ENCODE data around the gene DMAC1.

Gene DMAC1

DNA sequence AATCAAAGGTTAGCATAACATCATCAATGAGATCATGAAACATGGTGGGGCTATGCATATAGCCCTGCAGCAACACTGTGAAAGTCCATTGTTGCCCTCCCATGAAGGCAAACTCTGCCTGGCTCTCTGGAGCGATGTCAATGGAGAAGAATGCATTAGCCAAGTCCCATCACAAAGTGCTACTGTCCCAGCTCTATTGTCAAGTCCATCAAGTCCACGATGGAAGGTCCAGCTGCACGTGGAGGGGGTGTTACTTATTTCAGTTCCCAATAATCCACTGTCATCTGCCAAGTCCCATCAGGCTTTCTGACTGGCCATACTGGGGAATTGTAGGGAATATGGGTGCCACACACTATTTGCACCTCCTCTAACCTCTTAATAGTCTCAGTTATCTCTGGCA, 10.8 kb downstream of the DMAC1 start:
- H3K27me3 ChIP-seq (ENCODE audit: low read depth, low read length): no peaks in the 10 kb centered on the region
- peaks cover 2% of the 10 kb centered on the region; the same call in 1 of the 2 replicates for H4K20me1 ChIP-seq (ENCODE audit: insufficient read depth, low read length)
- no peak overlapping the region for H3K4me2 ChIP-seq (ENCODE audit: low read length)
- no peak overlapping the region for H3K27ac ChIP-seq (ENCODE audit: low read length)
- TF ChIP-seq EZH2phosphoT487 (IDR thresholded peaks at IDR 0.05; ENCODE audit: low read depth): no peak
- TF ChIP-seq, protein P1, sequence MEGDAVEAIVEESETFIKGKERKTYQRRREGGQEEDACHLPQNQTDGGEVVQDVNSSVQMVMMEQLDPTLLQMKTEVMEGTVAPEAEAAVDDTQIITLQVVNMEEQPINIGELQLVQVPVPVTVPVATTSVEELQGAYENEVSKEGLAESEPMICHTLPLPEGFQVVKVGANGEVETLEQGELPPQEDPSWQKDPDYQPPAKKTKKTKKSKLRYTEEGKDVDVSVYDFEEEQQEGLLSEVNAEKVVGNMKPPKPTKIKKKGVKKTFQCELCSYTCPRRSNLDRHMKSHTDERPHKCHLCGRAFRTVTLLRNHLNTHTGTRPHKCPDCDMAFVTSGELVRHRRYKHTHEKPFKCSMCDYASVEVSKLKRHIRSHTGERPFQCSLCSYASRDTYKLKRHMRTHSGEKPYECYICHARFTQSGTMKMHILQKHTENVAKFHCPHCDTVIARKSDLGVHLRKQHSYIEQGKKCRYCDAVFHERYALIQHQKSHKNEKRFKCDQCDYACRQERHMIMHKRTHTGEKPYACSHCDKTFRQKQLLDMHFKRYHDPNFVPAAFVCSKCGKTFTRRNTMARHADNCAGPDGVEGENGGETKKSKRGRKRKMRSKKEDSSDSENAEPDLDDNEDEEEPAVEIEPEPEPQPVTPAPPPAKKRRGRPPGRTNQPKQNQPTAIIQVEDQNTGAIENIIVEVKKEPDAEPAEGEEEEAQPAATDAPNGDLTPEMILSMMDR (IDR thresholded peaks at IDR 0.05; ENCODE audit: low read depth, low read length): no peak
- H3K9me3 ChIP-seq (ENCODE audit: insufficient read depth, low read length): no peaks in the 10 kb centered on the region
- H3K4me1 ChIP-seq (ENCODE audit: low read length): no peaks in the 10 kb centered on the region
- H3K79me2 ChIP-seq (ENCODE audit: low read length): no peaks in the 10 kb centered on the region
- no peak overlapping the region for H3K9ac ChIP-seq (ENCODE audit: low read length)
- no peak overlapping the region for H3K4me3 ChIP-seq (ENCODE audit: low read length)
- H2AFZ ChIP-seq (ENCODE audit: low read depth, low read length): no peak overlapping the region
- peaks cover 8% of the 10 kb centered on the region for H3K36me3 ChIP-seq (replicated peaks; ENCODE audit: low read depth, low read length)

DNA sequence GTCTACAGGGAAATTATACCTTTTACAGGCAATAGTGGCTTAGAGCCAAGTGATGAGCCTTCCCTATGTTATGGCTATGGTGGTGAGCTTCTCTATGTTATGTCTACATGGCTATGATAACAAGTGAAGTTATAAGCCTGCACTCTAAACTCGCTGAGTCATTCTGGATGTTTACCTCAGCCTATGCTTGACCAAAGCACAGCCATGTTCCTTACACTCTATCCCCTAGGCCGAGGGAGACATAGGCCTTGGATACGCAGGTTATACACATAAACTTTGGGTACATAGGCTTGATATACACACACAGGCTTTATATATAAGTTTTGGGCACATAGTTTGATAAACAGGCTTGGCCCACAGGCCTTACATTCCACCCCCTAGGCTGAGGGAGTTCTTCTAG, 13.8 kb downstream of the DMAC1 start:
- no peaks in the 10 kb centered on the region for H3K9me3 ChIP-seq (ENCODE audit: insufficient read depth, low read length)

DNA sequence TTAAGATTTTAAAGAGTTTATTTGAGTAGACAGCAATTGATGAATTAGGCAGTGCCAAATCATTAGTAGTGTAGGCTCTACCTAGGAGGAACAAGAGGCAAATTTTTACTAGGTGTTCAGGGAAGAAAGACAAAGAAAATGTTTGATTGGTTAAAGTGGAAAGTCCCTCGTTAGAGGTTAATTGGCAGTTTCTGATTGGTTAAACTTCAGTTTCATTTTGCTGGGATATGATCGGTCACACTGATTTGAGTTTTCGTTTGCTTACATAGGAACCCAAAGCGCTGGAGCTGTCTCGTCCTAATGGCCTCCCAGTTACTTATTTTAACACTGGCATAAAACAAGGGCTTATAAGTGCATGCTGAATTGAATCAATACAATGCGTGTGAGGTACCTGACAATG, 15.1 kb downstream of the DMAC1 start:
- H3K4me1 ChIP-seq (ENCODE audit: low read length): no peaks in the 10 kb centered on the region

More for the DNA sequence above, 13.8 kb downstream of the DMAC1 start:
- H3K4me2 ChIP-seq (ENCODE audit: low read length): no peak overlapping the region
- no peak overlapping the region for H3K27ac ChIP-seq (ENCODE audit: low read length)
- H2AFZ ChIP-seq (ENCODE audit: low read depth, low read length): no peak overlapping the region
- H3K36me3 ChIP-seq (replicated peaks; ENCODE audit: low read depth, low read length): no peaks in the 10 kb centered on the region
- H3K4me1 ChIP-seq (ENCODE audit: low read length): no peaks in the 10 kb centered on the region
- TF ChIP-seq EZH2phosphoT487 (IDR thresholded peaks at IDR 0.05; ENCODE audit: low read depth): no peak
- TF ChIP-seq, protein P1 (IDR thresholded peaks at IDR 0.05; ENCODE audit: low read depth, low read length): no peak
- H3K79me2 ChIP-seq (ENCODE audit: low read length): no peaks in the 10 kb centered on the region
- no peak overlapping the region for H3K4me3 ChIP-seq (ENCODE audit: low read length)
- H3K9ac ChIP-seq (ENCODE audit: low read length): no peak overlapping the region
- H4K20me1 ChIP-seq (ENCODE audit: insufficient read depth, low read length): no peaks in the 10 kb centered on the region
- no peaks in the 10 kb centered on the region for H3K27me3 ChIP-seq (ENCODE audit: low read depth, low read length)

DNA sequence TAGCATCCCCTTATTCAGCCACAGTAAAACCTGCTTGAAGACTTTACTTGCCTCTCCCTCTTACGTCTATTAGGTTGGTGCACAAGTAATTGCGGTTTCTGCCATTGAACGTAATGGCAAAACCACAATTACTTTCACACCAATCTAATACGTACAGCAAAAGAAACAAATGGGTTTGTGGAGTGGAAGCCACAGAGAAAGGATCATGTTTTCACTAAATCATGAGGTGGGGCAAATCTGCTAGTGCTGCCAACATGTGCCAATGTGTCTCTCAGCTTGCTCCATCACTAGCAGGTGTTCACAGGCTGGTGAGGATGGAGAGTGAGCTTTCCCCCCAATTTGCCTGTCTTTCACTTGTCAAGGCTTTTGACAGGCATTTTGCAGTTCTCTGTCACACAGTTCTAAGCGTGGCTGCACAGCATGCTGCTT, 15.9 kb downstream of the DMAC1 start:
- Histone ChIP-seq H3K27ac (ENCODE audit: low read length) (no peak overlapping the region), H2AFZ (ENCODE audit: low read depth, low read length) (no peak overlapping the region), H4K20me1 (ENCODE audit: insufficient read depth, low read length) (no peaks in the 10 kb centered on the region), H3K9ac (ENCODE audit: low read length) (no peak overlapping the region), H3K36me3 (replicated peaks; ENCODE audit: low read depth, low read length) (no peaks in the 10 kb centered on the region), H3K4me2 (ENCODE audit: low read length) (no peak overlapping the region), H3K9me3 (ENCODE audit: insufficient read depth, low read length) (no peaks in the 10 kb centered on the region), H3K79me2 (ENCODE audit: low read length) (no peaks in the 10 kb centered on the region), H3K4me3 (ENCODE audit: low read length) (no peak overlapping the region), H3K4me1 (ENCODE audit: low read length) (no peaks in the 10 kb centered on the region), H3K27me3 (ENCODE audit: low read depth, low read length) (no peaks in the 10 kb centered on the region)
- TF ChIP-seq, protein P1 (IDR thresholded peaks at IDR 0.05; ENCODE audit: low read depth, low read length): no peak
- TF ChIP-seq EZH2phosphoT487 (IDR thresholded peaks at IDR 0.05; ENCODE audit: low read depth): no peak

More for the DNA sequence above, 15.1 kb downstream of the DMAC1 start:
- no peak overlapping the region for H2AFZ ChIP-seq (ENCODE audit: low read depth, low read length)
- no peak overlapping the region for H3K4me3 ChIP-seq (ENCODE audit: low read length)
- H3K4me2 ChIP-seq (ENCODE audit: low read length): no peak overlapping the region
- no peak overlapping the region for H3K9ac ChIP-seq (ENCODE audit: low read length)
- H3K79me2 ChIP-seq (ENCODE audit: low read length): no peaks in the 10 kb centered on the region
- H3K9me3 ChIP-seq (ENCODE audit: insufficient read depth, low read length): no peaks in the 10 kb centered on the region
- H3K27ac ChIP-seq (ENCODE audit: low read length): no peak overlapping the region
- H3K36me3 ChIP-seq (replicated peaks; ENCODE audit: low read depth, low read length): no peaks in the 10 kb centered on the region
- H3K27me3 ChIP-seq (ENCODE audit: low read depth, low read length): no peaks in the 10 kb centered on the region
- no peaks in the 10 kb centered on the region for H4K20me1 ChIP-seq (ENCODE audit: insufficient read depth, low read length)
- TF ChIP-seq, protein P1 (IDR thresholded peaks at IDR 0.05; ENCODE audit: low read depth, low read length): no peak
- no peak for TF ChIP-seq EZH2phosphoT487 (IDR thresholded peaks at IDR 0.05; ENCODE audit: low read depth)

Data from OCI-LY3 (cell line).